Astrocyte (in vitro differentiated cells and primary cell): ENCODE measurements around the gene CNGB1. TPM values are rescaled to one million over a fixed set of nuclear protein-coding genes. Genes with fewer than 3 reads are reported as not detected.
"Not testable (repeated sequence)": the region's sequence is repeated elsewhere in the genome, so short reads cannot be mapped to it uniquely, and the experiment has no call there.

Source experiments
- DNase-seq: peaks from one replicate; pipeline ENCODE4 v3.0.0-alpha.2; 2010; ENCODE audit warnings: low read depth
- FAIRE-seq: peaks from 2 replicates; lab custom pipeline; 2011; peaks lifted over from hg19 to GRCh38; lab: Jason Lieb, UNC
- H2AFZ ChIP-seq: 2 replicates; pipeline ENCODE4 v1.6.0; 2012; ENCODE audit warnings: low read depth, low read length, inconsistent platforms
- H3K27ac ChIP-seq: 2 replicates; pipeline ENCODE4 v1.5.1; 2011; ENCODE audit warnings: low read depth, low read length, inconsistent platforms
- H3K27me3 ChIP-seq: 2 replicates; pipeline ENCODE4 v1.6.0; 2011; ENCODE audit warnings: low read length, inconsistent platforms; ENCODE audit not compliant: insufficient read depth
- H3K36me3 ChIP-seq: 2 replicates; pipeline ENCODE4 v1.5.1; 2011; ENCODE audit warnings: low read length, inconsistent platforms; ENCODE audit not compliant: insufficient read depth
- H3K4me1 ChIP-seq: 2 replicates; pipeline ENCODE4 v1.5.1; 2011; ENCODE audit warnings: low read length, inconsistent platforms; ENCODE audit not compliant: insufficient read depth
- H3K4me2 ChIP-seq: 2 replicates; pipeline ENCODE4 v1.6.0; 2012; ENCODE audit warnings: low read length, inconsistent platforms
- H3K4me3 ChIP-seq: 2 replicates; pipeline ENCODE4 v1.5.1; 2011; ENCODE audit warnings: low read depth, mild to moderate bottlenecking, low read length, inconsistent platforms; ENCODE audit not compliant: insufficient read depth
- H3K79me2 ChIP-seq: 2 replicates; pipeline ENCODE4 v1.6.0; 2012; ENCODE audit warnings: mild to moderate bottlenecking, low read length, inconsistent platforms; ENCODE audit not compliant: insufficient read depth
- H3K9ac ChIP-seq: 2 replicates; pipeline ENCODE4 v1.6.0; 2012; ENCODE audit warnings: mild to moderate bottlenecking, low read length, inconsistent platforms
- H3K9me3 ChIP-seq: 2 replicates; pipeline ENCODE4 v1.5.1; 2012; ENCODE audit warnings: low read depth, mild to moderate bottlenecking, low read length, inconsistent platforms; ENCODE audit not compliant: insufficient read depth
- H4K20me1 ChIP-seq: 2 replicates; pipeline ENCODE4 v1.6.0; 2012; ENCODE audit warnings: low read length, inconsistent platforms; ENCODE audit not compliant: insufficient read depth
- H3K27ac Mint-ChIP-seq: one replicate; pipeline ENCODE4 v1.8.0; 2021; ENCODE audit warnings: mild to moderate bottlenecking, mixed read lengths; ENCODE audit not compliant: unreplicated experiment
- H3K27me3 Mint-ChIP-seq: one replicate; pipeline ENCODE4 v1.8.0; 2021; ENCODE audit warnings: low read depth, mixed read lengths; ENCODE audit not compliant: unreplicated experiment
- H3K36me3 Mint-ChIP-seq: one replicate; pipeline ENCODE4 v1.8.0; 2021; ENCODE audit warnings: low read depth, mixed read lengths; ENCODE audit not compliant: unreplicated experiment
- H3K4me1 Mint-ChIP-seq: one replicate; pipeline ENCODE4 v1.8.0; 2021; ENCODE audit warnings: low read depth, mixed read lengths; ENCODE audit not compliant: unreplicated experiment
- H3K4me3 Mint-ChIP-seq: one replicate; pipeline ENCODE4 v1.8.0; 2021; ENCODE audit warnings: mild to moderate bottlenecking, moderate library complexity, mixed read lengths; ENCODE audit not compliant: unreplicated experiment
- H3K9me3 Mint-ChIP-seq: one replicate; pipeline ENCODE4 v1.8.0; 2021; ENCODE audit warnings: mild to moderate bottlenecking, mixed read lengths; ENCODE audit not compliant: unreplicated experiment
- CTCF ChIP-seq: IDR thresholded peaks from 2 replicates; pipeline ENCODE4 v1.5.1; 2011; ENCODE audit warnings: low read depth, mild to moderate bottlenecking, inconsistent platforms, low read length, moderate library complexity; ENCODE audit not compliant: insufficient read depth
- EZH2 ChIP-seq: IDR thresholded peaks from 2 replicates; pipeline ENCODE4 v1.6.1; 2012; ENCODE audit warnings: mild to moderate bottlenecking, low read length, inconsistent platforms; ENCODE audit not compliant: insufficient read depth
- total RNA-seq: library from RNA; stranded (reverse); gene quantifications from 2 replicates; pipeline ENCODE4 v1.2.1, GENCODE V29; 2021

The CNGB1 gene
- total RNA-seq, 1 donor from 2014 or later = not detected

GRCh38 chr16:57838161-57838560 is 132.8 kb downstream of the CNGB1 start:
- Histone ChIP-seq H3K27me3 (no peaks in the 10 kb centered on the region), H3K4me2 (peak overlapping the region; percentile 43), H3K4me1 (peaks cover 26% of the 10 kb centered on the region), H3K9ac (no peak overlapping the region), H3K4me3 (no peak overlapping the region), H3K9me3 (no peaks in the 10 kb centered on the region), H3K79me2 (no peaks in the 10 kb centered on the region), H3K36me3 (no peaks in the 10 kb centered on the region), H2AFZ (no peak overlapping the region), H4K20me1 (no peaks in the 10 kb centered on the region), H3K27ac (no peak overlapping the region)
- no peaks in the 10 kb centered on the region for H3K36me3 Mint-ChIP-seq
- H3K27me3 Mint-ChIP-seq = no peaks in the 10 kb centered on the region
- H3K9me3 Mint-ChIP-seq = no peaks in the 10 kb centered on the region
- DNase-seq (peak; percentile 30), FAIRE-seq (no peak)
- H3K4me1 Mint-ChIP-seq = peaks cover 31% of the 10 kb centered on the region
- peak overlapping the region; percentile 55 for H3K27ac Mint-ChIP-seq
- H3K4me3 Mint-ChIP-seq = no peak overlapping the region
- no peak for TF ChIP-seq CTCF
- TF ChIP-seq EZH2 = no peak

- H3K36me3 ChIP-seq = no peaks in the 10 kb centered on the region
- no peak for DNase-seq
- no peaks in the 10 kb centered on the region for H4K20me1 ChIP-seq
- H2AFZ ChIP-seq = no peak overlapping the region
- Mint-ChIP-seq H3K36me3 (no peaks in the 10 kb centered on the region), H3K4me3 (no peak overlapping the region), H3K27ac (peak overlapping the region; percentile 55), H3K9me3 (no peaks in the 10 kb centered on the region), H3K4me1 (peaks cover 26% of the 10 kb centered on the region), H3K27me3 (no peaks in the 10 kb centered on the region)
- H3K27me3 ChIP-seq = no peaks in the 10 kb centered on the region
- no peak overlapping the region for H3K9ac ChIP-seq
- H3K4me3 ChIP-seq = no peak overlapping the region
- H3K79me2 ChIP-seq = no peaks in the 10 kb centered on the region
- H3K4me1 ChIP-seq = peaks cover 24% of the 10 kb centered on the region
- H3K27ac ChIP-seq = no peak overlapping the region
- H3K9me3 ChIP-seq = no peaks in the 10 kb centered on the region
- TF ChIP-seq CTCF (no peak), EZH2 (no peak)
- H3K4me2 ChIP-seq = peak overlapping the region; percentile 43
- FAIRE-seq = no peak
Observed at GRCh38 chr16:57837305-57838125, 133.4 kb downstream of the CNGB1 start.

- peak; percentile 76 for DNase-seq
- H3K4me3 Mint-ChIP-seq, H4K20me1 ChIP-seq, H2AFZ ChIP-seq, H3K9me3 ChIP-seq, H3K27me3 ChIP-seq, H3K36me3 Mint-ChIP-seq, H3K36me3 ChIP-seq, H3K79me2 ChIP-seq, H3K9me3 Mint-ChIP-seq, H3K27me3 Mint-ChIP-seq, H3K4me3 ChIP-seq, FAIRE-seq: not testable (repeated sequence)
- H3K4me2 ChIP-seq = peak overlapping the region; percentile 57
- Mint-ChIP-seq H3K27ac (peak overlapping the region; percentile 30), H3K4me1 (peaks cover 20% of the 10 kb centered on the region)
- peaks cover 16% of the 10 kb centered on the region for H3K4me1 ChIP-seq
- peak overlapping the region; percentile 67 for H3K27ac ChIP-seq
- peak overlapping the region; percentile 37 for H3K9ac ChIP-seq
Observed at GRCh38 chr16:57835439-57835838, 135.5 kb downstream of the CNGB1 start.
